Measurements from ENCODE around the gene AOPEP.
A peak's percentile ranks its signal among the peaks of the same experiment; 100 is the strongest.

The AOPEP gene

GRCh38 chr9:94760010-94760409 is 33.5 kb downstream of the AOPEP start:
- no peak overlapping the region for H3K4me3 ChIP-seq (ENCODE audit: low read depth, low read length, poor library complexity, severe bottlenecking)

GRCh38 chr9:94760660-94761059 is 34.2 kb downstream of the AOPEP start:
- Histone ChIP-seq H3K27me3 (ENCODE audit: insufficient read depth, low read length) (no peaks in the 10 kb centered on the region), H3K4me3 (ENCODE audit: low read depth, low read length, poor library complexity, severe bottlenecking) (no peak overlapping the region), H3F3A (ENCODE audit: insufficient read depth, low read length) (no peaks in the 10 kb centered on the region), H3K36me3 (ENCODE audit: insufficient read depth, low read length) (peaks cover 21% of the 10 kb centered on the region; the same call in 1 of the 2 replicates), H3K27ac (ENCODE audit: low read depth, low read length, poor library complexity, severe bottlenecking) (no peak overlapping the region), H3K9ac (ENCODE audit: low read length) (no peak overlapping the region), H3K4me1 (ENCODE audit: insufficient read depth, low read length, severe bottlenecking) (peaks cover 9% of the 10 kb centered on the region), H3K4me2 (ENCODE audit: low read length) (no peak overlapping the region), H4K20me1 (ENCODE audit: insufficient read depth, low read length) (no peaks in the 10 kb centered on the region), H3K9me2 (ENCODE audit: low read depth, low read length) (no peaks in the 10 kb centered on the region), H3K9me3 (ENCODE audit: low read length) (no peaks in the 10 kb centered on the region), H3K79me2 (ENCODE audit: insufficient read depth, low read length) (peaks cover 7% of the 10 kb centered on the region; the same call in 1 of the 2 replicates), H2AFZ (ENCODE audit: low read length) (no peak overlapping the region)
- no peak for TF ChIP-seq EZH2 (IDR thresholded peaks at IDR 0.05; ENCODE audit: borderline replicate concordance, low read length)
- TF ChIP-seq CTCF (IDR thresholded peaks at IDR 0.05; ENCODE audit: low read length): no peak

More at GRCh38 chr9:94760010-94760409, 33.5 kb downstream of the AOPEP start:
- H2AFZ ChIP-seq (ENCODE audit: low read length): no peak overlapping the region
- TF ChIP-seq CTCF (IDR thresholded peaks at IDR 0.05; ENCODE audit: low read length) (no peak), EZH2 (IDR thresholded peaks at IDR 0.05; ENCODE audit: borderline replicate concordance, low read length) (no peak)
- no peaks in the 10 kb centered on the region for H4K20me1 ChIP-seq (ENCODE audit: insufficient read depth, low read length)
- no peaks in the 10 kb centered on the region for H3K9me3 ChIP-seq (ENCODE audit: low read length)
- peaks cover 9% of the 10 kb centered on the region for H3K4me1 ChIP-seq (ENCODE audit: insufficient read depth, low read length, severe bottlenecking)
- H3K27me3 ChIP-seq (ENCODE audit: insufficient read depth, low read length): no peaks in the 10 kb centered on the region
- peaks cover 21% of the 10 kb centered on the region; the same call in 1 of the 2 replicates for H3K36me3 ChIP-seq (ENCODE audit: insufficient read depth, low read length)
- no peak overlapping the region for H3K9ac ChIP-seq (ENCODE audit: low read length)
- H3K27ac ChIP-seq (ENCODE audit: low read depth, low read length, poor library complexity, severe bottlenecking): no peak overlapping the region
- no peak overlapping the region for H3K4me2 ChIP-seq (ENCODE audit: low read length)
- no peaks in the 10 kb centered on the region for H3K9me2 ChIP-seq (ENCODE audit: low read depth, low read length)
- H3F3A ChIP-seq (ENCODE audit: insufficient read depth, low read length): no peaks in the 10 kb centered on the region
- peaks cover 7% of the 10 kb centered on the region; the same call in 1 of the 2 replicates for H3K79me2 ChIP-seq (ENCODE audit: insufficient read depth, low read length)

GRCh38 chr9:94761481-94761880 is 35.0 kb downstream of the AOPEP start:
- Histone ChIP-seq H3K36me3 (ENCODE audit: insufficient read depth, low read length) (peaks cover 21% of the 10 kb centered on the region; the same call in 1 of the 2 replicates), H3K79me2 (ENCODE audit: insufficient read depth, low read length) (peaks cover 7% of the 10 kb centered on the region; the same call in 1 of the 2 replicates)
- TF ChIP-seq CTCF (IDR thresholded peaks at IDR 0.05; ENCODE audit: low read length): no peak
- no peak for TF ChIP-seq EZH2 (IDR thresholded peaks at IDR 0.05; ENCODE audit: borderline replicate concordance, low read length)

More at GRCh38 chr9:94761481-94761880, 35.0 kb downstream of the AOPEP start:
- H3K4me1 ChIP-seq (ENCODE audit: insufficient read depth, low read length, severe bottlenecking): peaks cover 9% of the 10 kb centered on the region
- H2AFZ ChIP-seq (ENCODE audit: low read length): no peak overlapping the region
- H3K9me2 ChIP-seq (ENCODE audit: low read depth, low read length): no peaks in the 10 kb centered on the region
- H3K27me3 ChIP-seq (ENCODE audit: insufficient read depth, low read length): no peaks in the 10 kb centered on the region
- no peaks in the 10 kb centered on the region for H3K9me3 ChIP-seq (ENCODE audit: low read length)
- H3K4me2 ChIP-seq (ENCODE audit: low read length): 0 out of 2 replicates have a peak overlapping the region, but pooled peaks have one; percentile 9
- H3F3A ChIP-seq (ENCODE audit: insufficient read depth, low read length): no peaks in the 10 kb centered on the region
- H4K20me1 ChIP-seq (ENCODE audit: insufficient read depth, low read length): no peaks in the 10 kb centered on the region
- H3K9ac ChIP-seq (ENCODE audit: low read length): no peak overlapping the region
- no peak overlapping the region for H3K27ac ChIP-seq (ENCODE audit: low read depth, low read length, poor library complexity, severe bottlenecking)
- no peak overlapping the region for H3K4me3 ChIP-seq (ENCODE audit: low read depth, low read length, poor library complexity, severe bottlenecking)

Measured in OCI-LY1 (cell line).